Amniotic stem cell (primary cell): ENCODE data around the gene FGR.
"Not testable (repeated sequence)": the region's sequence is repeated elsewhere in the genome, so short reads cannot be mapped to it uniquely, and the experiment has no call there.

Source experiments
- DNase-seq: peaks from one replicate; lab custom pipeline; 2025; lab: John Stamatoyannopoulos, UW

Gene FGR

GRCh38 chr1:27659497-27660299 lies 24.7 kb upstream of the FGR start:
- DNase-seq: peak; percentile 33

GRCh38 chr1:27658951-27659496 lies 24.0 kb upstream of the FGR start:
- DNase-seq: no peak

GRCh38 chr1:27656157-27656893 lies 21.3 kb upstream of the FGR start:
- no peak for DNase-seq

GRCh38 chr1:27655151-27655937 lies 20.4 kb upstream of the FGR start:
- no peak for DNase-seq

- no peak for DNase-seq
Measured at GRCh38 chr1:27652111-27652864, 17.3 kb upstream of the FGR start.

GRCh38 chr1:27650539-27651175 lies 15.7 kb upstream of the FGR start:
- no peak for DNase-seq

GRCh38 chr1:27650171-27650538 lies 15.2 kb upstream of the FGR start:
- no peak for DNase-seq

GRCh38 chr1:27649306-27649635 lies 14.3 kb upstream of the FGR start:
- DNase-seq: no peak

GRCh38 chr1:27648602-27649305 lies 13.8 kb upstream of the FGR start:
- DNase-seq: no peak

GRCh38 chr1:27647328-27647727 lies 12.3 kb upstream of the FGR start:
- DNase-seq: no peak

GRCh38 chr1:27646676-27647075 lies 11.7 kb upstream of the FGR start:
- DNase-seq: no peak

- no peak for DNase-seq
Measured at GRCh38 chr1:27645071-27645415, 10.1 kb upstream of the FGR start.

GRCh38 chr1:27644369-27645070 lies 9.5 kb upstream of the FGR start:
- DNase-seq: no peak

- no peak for DNase-seq
Measured at GRCh38 chr1:27643600-27644368, 8.8 kb upstream of the FGR start.

- not testable (repeated sequence) for DNase-seq
Measured at GRCh38 chr1:27640514-27640913, 5.5 kb upstream of the FGR start.

- no peak for DNase-seq
Measured at GRCh38 chr1:27638805-27639204, 3.8 kb upstream of the FGR start.

- DNase-seq: no peak
Measured at GRCh38 chr1:27638047-27638734, 3.2 kb upstream of the FGR start.

- DNase-seq: no peak
Measured at GRCh38 chr1:27635396-27636142, 584 bp upstream of the FGR start.
